Omental fat pad (tissue), 4 donors: ENCODE results near the gene PRSS1. TPM values are rescaled to one million over a fixed set of nuclear protein-coding genes. Genes with fewer than 3 reads are reported as not detected.
"Not testable (repeated sequence)": the region's sequence is repeated elsewhere in the genome, so short reads cannot be mapped to it uniquely, and the experiment has no call there.

Experiments used
- ATAC-seq: fragments of 150-250 bp; one replicate; pipeline ENCODE4 v1.9.1; 2016; ENCODE audit warnings: mild to moderate bottlenecking, moderate library complexity; ENCODE audit not compliant: low FRiP score
- DNase-seq: peaks from one replicate; pipeline ENCODE4 v3.0.0-alpha.2; 2019; ENCODE audit warnings: low spot score
- CTCF ChIP-seq, 3 donors: fragments of 450-650 bp; IDR thresholded peaks; one replicate each; pipeline ENCODE4 v1.5.1; 2016 to 2017; ENCODE audit warnings: antibody characterized with exemption in 3 of 3, mild to moderate bottlenecking in 3 of 3, moderate library complexity in 2 of 3
- total RNA-seq, 4 donors: library from RNA; depleted of rRNA; stranded (reverse); fragments of >200 nt; gene quantifications; one replicate each; pipeline ENCODE4 v1.1.0, GENCODE V29; 2016

The PRSS1 gene
- total RNA-seq, 4 donors from 2014 or later = not detected

GRCh38 chr7:142776206-142776844 lies 27.1 kb downstream of the PRSS1 start:
- no peak for DNase-seq
- TF ChIP-seq CTCF (IDR thresholded peaks at IDR 0.05) = no peak
- ATAC-seq = no peak

GRCh38 chr7:142776845-142777225 lies 27.6 kb downstream of the PRSS1 start:
- DNase-seq, ATAC-seq: not testable (repeated sequence)

GRCh38 chr7:142777318-142777717 lies 28.0 kb downstream of the PRSS1 start:
- TF ChIP-seq CTCF (IDR thresholded peaks at IDR 0.05) = no peak
- DNase-seq (no peak), ATAC-seq (no peak)

- TF ChIP-seq CTCF (IDR thresholded peaks at IDR 0.05) = peak in 2 of 3 donors; percentile 55 to 71
- ATAC-seq (peak; percentile 90), DNase-seq (peak; percentile 54)
Observed at GRCh38 chr7:142782922-142783900, 33.9 kb downstream of the PRSS1 start.

- DNase-seq = no peak
- no peak for TF ChIP-seq CTCF (IDR thresholded peaks at IDR 0.05)
- ATAC-seq = no peak
Observed at GRCh38 chr7:142784096-142784495, 34.8 kb downstream of the PRSS1 start.

GRCh38 chr7:142784716-142785115 lies 35.4 kb downstream of the PRSS1 start:
- ATAC-seq = no peak
- TF ChIP-seq CTCF (IDR thresholded peaks at IDR 0.05) = no peak
- DNase-seq = no peak

GRCh38 chr7:142785841-142786250 lies 36.6 kb downstream of the PRSS1 start:
- DNase-seq (no peak), ATAC-seq (no peak)
- no peak for TF ChIP-seq CTCF (IDR thresholded peaks at IDR 0.05)
